HG03095 (cell line): ENCODE results near the gene TSPAN17.

Experiments
- ATAC-seq: cut with Tn5 transposase; IDR thresholded peaks from one replicate; pipeline ENCODE4 v1.9.1; 2021; ENCODE audit warnings: moderate library complexity; ENCODE audit not compliant: unreplicated experiment

Gene TSPAN17

GRCh38 chr5:176639981-176640380 is 7.3 kb upstream of the TSPAN17 start:
- no peak for ATAC-seq

- no peak for ATAC-seq
Measured at GRCh38 chr5:176640616-176641015, 6.7 kb upstream of the TSPAN17 start.

- ATAC-seq = no peak
Measured at GRCh38 chr5:176642675-176643490, 4.4 kb upstream of the TSPAN17 start.

- no peak for ATAC-seq
Measured at GRCh38 chr5:176643491-176644219, 3.6 kb upstream of the TSPAN17 start.

GRCh38 chr5:176644294-176644693 is 3.0 kb upstream of the TSPAN17 start:
- no peak for ATAC-seq

GRCh38 chr5:176644878-176645670 is 2.2 kb upstream of the TSPAN17 start:
- no peak for ATAC-seq

- ATAC-seq = no peak
Measured at GRCh38 chr5:176646049-176646706, 1.1 kb upstream of the TSPAN17 start.

- ATAC-seq = peak; percentile 3
Measured at GRCh38 chr5:176646707-176647029, 616 bp upstream of the TSPAN17 start.

- no peak for ATAC-seq
Measured at GRCh38 chr5:176647843-176648473, 674 bp downstream of the TSPAN17 start.

GRCh38 chr5:176648474-176649194 is 1.4 kb downstream of the TSPAN17 start:
- ATAC-seq = no peak

- no peak for ATAC-seq
Measured at GRCh38 chr5:176650354-176650884, 3.1 kb downstream of the TSPAN17 start.

GRCh38 chr5:176651472-176651980 is 4.2 kb downstream of the TSPAN17 start:
- no peak for ATAC-seq

- no peak for ATAC-seq
Measured at GRCh38 chr5:176652136-176652535, 4.9 kb downstream of the TSPAN17 start.

- no peak for ATAC-seq
Measured at GRCh38 chr5:176653401-176654385, 6.4 kb downstream of the TSPAN17 start.

- no peak for ATAC-seq
Measured at GRCh38 chr5:176654856-176655255, 7.6 kb downstream of the TSPAN17 start.

GRCh38 chr5:176656467-176656990 is 9.2 kb downstream of the TSPAN17 start:
- no peak for ATAC-seq

GRCh38 chr5:176658007-176658599 is 10.8 kb downstream of the TSPAN17 start:
- peak; percentile 49 for ATAC-seq
